Measurements from ENCODE around the gene EME2. TPM values are rescaled to one million over a fixed set of nuclear protein-coding genes. Genes with fewer than 3 reads are reported as not detected.

The EME2 gene
- polyA plus RNA-seq, 1 donor: 12.2 TPM

GRCh38 chr16:1785846-1786170 is 13.2 kb downstream of the EME2 start:
- Histone ChIP-seq H3K4me3 (ENCODE audit: low read length) (no peak overlapping the region), H3K4me1 (ENCODE audit: control insufficient read depth, insufficient read depth, low read length) (peaks cover 12% of the 10 kb centered on the region), H3K36me3 (ENCODE audit: control insufficient read depth, insufficient read depth, low read length) (peaks cover 50% of the 10 kb centered on the region), H3K27me3 (ENCODE audit: control insufficient read depth, insufficient read depth, low read length) (no peaks in the 10 kb centered on the region), H3K9me3 (ENCODE audit: control insufficient read depth, low read depth, low read length) (peaks cover 9% of the 10 kb centered on the region), H3K27ac (ENCODE audit: low read length) (no peak overlapping the region)
- no peak for DNase-seq
- WGBS (ENCODE audit: insufficient coverage, low lambda C conversion rate): no CpG with 5 or more reads among the region's 14 CpGs

GRCh38 chr16:1786242-1787055 is 13.8 kb downstream of the EME2 start:
- no peak overlapping the region for H3K27ac ChIP-seq (ENCODE audit: low read length)
- peaks cover 16% of the 10 kb centered on the region for H3K9me3 ChIP-seq (ENCODE audit: control insufficient read depth, low read depth, low read length)
- H3K4me3 ChIP-seq (ENCODE audit: low read length): no peak overlapping the region
- no peak for DNase-seq
- no peaks in the 10 kb centered on the region for H3K27me3 ChIP-seq (ENCODE audit: control insufficient read depth, insufficient read depth, low read length)
- peaks cover 52% of the 10 kb centered on the region for H3K36me3 ChIP-seq (ENCODE audit: control insufficient read depth, insufficient read depth, low read length)
- peaks cover 6% of the 10 kb centered on the region for H3K4me1 ChIP-seq (ENCODE audit: control insufficient read depth, insufficient read depth, low read length)
- no CpG with 5 or more reads among the region's 51 CpGs for WGBS (ENCODE audit: insufficient coverage, low lambda C conversion rate)

GRCh38 chr16:1787056-1787321 is 14.4 kb downstream of the EME2 start:
- H3K4me1 ChIP-seq (ENCODE audit: control insufficient read depth, insufficient read depth, low read length): peaks cover 4% of the 10 kb centered on the region
- no peak for DNase-seq
- H3K9me3 ChIP-seq (ENCODE audit: control insufficient read depth, low read depth, low read length): peaks cover 21% of the 10 kb centered on the region
- H3K36me3 ChIP-seq (ENCODE audit: control insufficient read depth, insufficient read depth, low read length): peaks cover 54% of the 10 kb centered on the region
- no CpG with 5 or more reads among the region's 6 CpGs for WGBS (ENCODE audit: insufficient coverage, low lambda C conversion rate)
- H3K27me3 ChIP-seq (ENCODE audit: control insufficient read depth, insufficient read depth, low read length): no peaks in the 10 kb centered on the region
- H3K27ac ChIP-seq (ENCODE audit: low read length): no peak overlapping the region
- H3K4me3 ChIP-seq (ENCODE audit: low read length): no peak overlapping the region

- peaks cover 54% of the 10 kb centered on the region for H3K36me3 ChIP-seq (ENCODE audit: control insufficient read depth, insufficient read depth, low read length)
- H3K4me1 ChIP-seq (ENCODE audit: control insufficient read depth, insufficient read depth, low read length): peaks cover 4% of the 10 kb centered on the region
- no peak overlapping the region for H3K4me3 ChIP-seq (ENCODE audit: low read length)
- WGBS (ENCODE audit: insufficient coverage, low lambda C conversion rate): no CpG with 5 or more reads among the region's 44 CpGs
- no peaks in the 10 kb centered on the region for H3K27me3 ChIP-seq (ENCODE audit: control insufficient read depth, insufficient read depth, low read length)
- no peak for DNase-seq
- peaks cover 26% of the 10 kb centered on the region for H3K9me3 ChIP-seq (ENCODE audit: control insufficient read depth, low read depth, low read length)
- no peak overlapping the region for H3K27ac ChIP-seq (ENCODE audit: low read length)
Measured at GRCh38 chr16:1787322-1788094, 14.9 kb downstream of the EME2 start.

GRCh38 chr16:1788095-1788707 is 15.6 kb downstream of the EME2 start:
- H3K36me3 ChIP-seq (ENCODE audit: control insufficient read depth, insufficient read depth, low read length): peaks cover 54% of the 10 kb centered on the region
- no peak overlapping the region for H3K4me3 ChIP-seq (ENCODE audit: low read length)
- H3K9me3 ChIP-seq (ENCODE audit: control insufficient read depth, low read depth, low read length): peaks cover 26% of the 10 kb centered on the region
- no peak for DNase-seq
- H3K27ac ChIP-seq (ENCODE audit: low read length): no peak overlapping the region
- H3K27me3 ChIP-seq (ENCODE audit: control insufficient read depth, insufficient read depth, low read length): no peaks in the 10 kb centered on the region
- no CpG with 5 or more reads among the region's 38 CpGs for WGBS (ENCODE audit: insufficient coverage, low lambda C conversion rate)
- peaks cover 4% of the 10 kb centered on the region for H3K4me1 ChIP-seq (ENCODE audit: control insufficient read depth, insufficient read depth, low read length)

GRCh38 chr16:1788708-1789100 is 16.1 kb downstream of the EME2 start:
- H3K27ac ChIP-seq (ENCODE audit: low read length): no peak overlapping the region
- H3K27me3 ChIP-seq (ENCODE audit: control insufficient read depth, insufficient read depth, low read length): no peaks in the 10 kb centered on the region
- H3K4me3 ChIP-seq (ENCODE audit: low read length): no peak overlapping the region
- H3K9me3 ChIP-seq (ENCODE audit: control insufficient read depth, low read depth, low read length): peaks cover 26% of the 10 kb centered on the region
- peaks cover 54% of the 10 kb centered on the region for H3K36me3 ChIP-seq (ENCODE audit: control insufficient read depth, insufficient read depth, low read length)
- WGBS (ENCODE audit: insufficient coverage, low lambda C conversion rate): no CpG with 5 or more reads among the region's 19 CpGs
- no peak for DNase-seq
- H3K4me1 ChIP-seq (ENCODE audit: control insufficient read depth, insufficient read depth, low read length): peaks cover 7% of the 10 kb centered on the region

GRCh38 chr16:1789643-1790045 is 17.0 kb downstream of the EME2 start:
- DNase-seq: no peak
- no CpG with 5 or more reads among the region's 25 CpGs for WGBS (ENCODE audit: insufficient coverage, low lambda C conversion rate)

GRCh38 chr16:1790261-1790610 is 17.6 kb downstream of the EME2 start:
- Histone ChIP-seq H3K4me3 (ENCODE audit: low read length) (no peak overlapping the region), H3K9me3 (ENCODE audit: control insufficient read depth, low read depth, low read length) (peaks cover 29% of the 10 kb centered on the region), H3K27me3 (ENCODE audit: control insufficient read depth, insufficient read depth, low read length) (no peaks in the 10 kb centered on the region), H3K27ac (ENCODE audit: low read length) (no peak overlapping the region), H3K4me1 (ENCODE audit: control insufficient read depth, insufficient read depth, low read length) (peaks cover 10% of the 10 kb centered on the region), H3K36me3 (ENCODE audit: control insufficient read depth, insufficient read depth, low read length) (peaks cover 52% of the 10 kb centered on the region)
- WGBS (ENCODE audit: insufficient coverage, low lambda C conversion rate): no CpG with 5 or more reads among the region's 15 CpGs
- no peak for DNase-seq

More at GRCh38 chr16:1789643-1790045, 17.0 kb downstream of the EME2 start:
- H3K27ac ChIP-seq (ENCODE audit: low read length): no peak overlapping the region
- peaks cover 9% of the 10 kb centered on the region for H3K4me1 ChIP-seq (ENCODE audit: control insufficient read depth, insufficient read depth, low read length)
- H3K36me3 ChIP-seq (ENCODE audit: control insufficient read depth, insufficient read depth, low read length): peaks cover 54% of the 10 kb centered on the region
- peaks cover 26% of the 10 kb centered on the region for H3K9me3 ChIP-seq (ENCODE audit: control insufficient read depth, low read depth, low read length)
- H3K4me3 ChIP-seq (ENCODE audit: low read length): no peak overlapping the region
- H3K27me3 ChIP-seq (ENCODE audit: control insufficient read depth, insufficient read depth, low read length): no peaks in the 10 kb centered on the region

GRCh38 chr16:1790611-1791255 is 18.1 kb downstream of the EME2 start:
- no peak for DNase-seq
- Histone ChIP-seq H3K4me1 (ENCODE audit: control insufficient read depth, insufficient read depth, low read length) (peaks cover 13% of the 10 kb centered on the region), H3K4me3 (ENCODE audit: low read length) (no peak overlapping the region), H3K9me3 (ENCODE audit: control insufficient read depth, low read depth, low read length) (peaks cover 29% of the 10 kb centered on the region), H3K27ac (ENCODE audit: low read length) (no peak overlapping the region), H3K36me3 (ENCODE audit: control insufficient read depth, insufficient read depth, low read length) (peaks cover 49% of the 10 kb centered on the region), H3K27me3 (ENCODE audit: control insufficient read depth, insufficient read depth, low read length) (no peaks in the 10 kb centered on the region)
- WGBS (ENCODE audit: insufficient coverage, low lambda C conversion rate): no CpG with 5 or more reads among the region's 44 CpGs

- no CpG with 5 or more reads among the region's 53 CpGs for WGBS (ENCODE audit: insufficient coverage, low lambda C conversion rate)
- Histone ChIP-seq H3K36me3 (ENCODE audit: control insufficient read depth, insufficient read depth, low read length) (peaks cover 45% of the 10 kb centered on the region), H3K9me3 (ENCODE audit: control insufficient read depth, low read depth, low read length) (peaks cover 29% of the 10 kb centered on the region), H3K27me3 (ENCODE audit: control insufficient read depth, insufficient read depth, low read length) (no peaks in the 10 kb centered on the region), H3K4me3 (ENCODE audit: low read length) (no peak overlapping the region), H3K4me1 (ENCODE audit: control insufficient read depth, insufficient read depth, low read length) (peaks cover 13% of the 10 kb centered on the region), H3K27ac (ENCODE audit: low read length) (no peak overlapping the region)
- no peak for DNase-seq
Measured at GRCh38 chr16:1791256-1791942, 18.8 kb downstream of the EME2 start.
